Left renal cortex interstitium (tissue), 4 donors: ENCODE measurements around the gene CAMP. TPM values are rescaled to one million over a fixed set of nuclear protein-coding genes. Genes with fewer than 3 reads are reported as not detected.
"Not testable (repeated sequence)": the region's sequence is repeated elsewhere in the genome, so short reads cannot be mapped to it uniquely, and the experiment has no call there.

Experiments
- DNase-seq, 4 donors: peaks; one replicate each; pipeline ENCODE4 v3.0.0-alpha.2; 2013; ENCODE audit warnings: low read depth in 4 of 4, low spot score in 2 of 4, missing footprints in 1 of 4
- polyA plus RNA-seq, 4 donors: library from polyadenylated mRNA; unstranded; fragments of 120-200 nt; gene quantifications; one replicate each; pipeline ENCODE4 v1.2.1, GENCODE V29; 2013; ENCODE audit not compliant: insufficient read length in 4 of 4

Gene CAMP
- polyA plus RNA-seq, 4 donors, result 0.79 to 1.4 (median 1.2) TPM; not detected in 1

- DNase-seq, result not testable (repeated sequence)
Measured at GRCh38 chr3:48211776-48212175, 11.5 kb upstream of the CAMP start.

GRCh38 chr3:48214225-48214624 lies 9.1 kb upstream of the CAMP start:
- no peak for DNase-seq

GRCh38 chr3:48215019-48215418 lies 8.3 kb upstream of the CAMP start:
- no peak for DNase-seq

GRCh38 chr3:48215466-48215865 lies 7.8 kb upstream of the CAMP start:
- DNase-seq, result peak in 2 of 4 donors; percentile 22 to 56

- no peak for DNase-seq
Measured at GRCh38 chr3:48215876-48216275, 7.4 kb upstream of the CAMP start.

- no peak for DNase-seq
Measured at GRCh38 chr3:48217449-48217848, 5.8 kb upstream of the CAMP start.

GRCh38 chr3:48218537-48218936 lies 4.8 kb upstream of the CAMP start:
- no peak for DNase-seq

GRCh38 chr3:48219543-48219942 lies 3.8 kb upstream of the CAMP start:
- DNase-seq, result no peak

DNA sequence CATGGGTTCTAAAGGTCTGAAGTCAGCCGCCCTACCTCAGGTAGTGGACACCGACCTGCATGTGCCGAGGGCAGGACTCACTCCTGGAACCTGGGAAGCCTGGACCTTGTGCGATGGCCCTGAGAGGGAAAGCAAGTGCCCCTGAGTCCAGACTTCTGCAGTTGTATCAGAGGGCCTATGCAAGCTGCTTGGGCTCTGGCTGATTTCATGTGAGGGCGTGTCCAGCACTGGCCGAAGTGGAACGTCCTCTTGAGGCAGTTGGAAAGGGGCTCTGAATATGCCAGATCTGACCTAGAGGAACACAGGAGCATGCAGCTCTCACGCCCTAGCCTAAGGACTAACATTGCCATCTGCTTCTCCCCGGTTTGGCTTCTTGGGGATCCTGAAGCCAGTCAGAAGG lies 2.5 kb upstream of the CAMP start:
- DNase-seq, result no peak

GRCh38 chr3:48225587-48225986 lies 2.3 kb downstream of the CAMP start:
- DNase-seq, result no peak

DNA sequence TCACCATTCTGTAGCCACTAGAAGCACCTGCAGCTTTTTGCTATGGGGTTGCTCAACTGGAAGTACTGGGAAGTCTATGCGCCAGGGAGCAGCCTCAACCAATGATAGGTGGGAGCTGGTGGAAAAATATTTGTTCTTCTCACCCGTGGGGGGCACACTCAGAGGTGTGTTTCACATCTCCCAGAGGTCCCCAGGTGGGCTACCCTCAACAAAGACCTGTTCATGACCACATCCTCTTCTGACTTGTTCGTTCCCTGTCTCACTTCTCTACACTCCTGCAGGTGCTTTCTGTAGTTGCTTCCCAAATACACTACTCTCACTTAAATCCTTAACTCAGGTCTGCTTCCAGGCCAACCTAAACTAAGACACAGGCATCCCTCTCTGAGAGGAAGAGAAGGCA lies 3.6 kb downstream of the CAMP start:
- DNase-seq, result no peak

- no peak for DNase-seq
Measured at GRCh38 chr3:48232232-48232631, 8.9 kb downstream of the CAMP start.

- DNase-seq, result peak in 2 of 4 donors; percentile 36 to 59
Measured at GRCh38 chr3:48232734-48233133, 9.4 kb downstream of the CAMP start.

DNA sequence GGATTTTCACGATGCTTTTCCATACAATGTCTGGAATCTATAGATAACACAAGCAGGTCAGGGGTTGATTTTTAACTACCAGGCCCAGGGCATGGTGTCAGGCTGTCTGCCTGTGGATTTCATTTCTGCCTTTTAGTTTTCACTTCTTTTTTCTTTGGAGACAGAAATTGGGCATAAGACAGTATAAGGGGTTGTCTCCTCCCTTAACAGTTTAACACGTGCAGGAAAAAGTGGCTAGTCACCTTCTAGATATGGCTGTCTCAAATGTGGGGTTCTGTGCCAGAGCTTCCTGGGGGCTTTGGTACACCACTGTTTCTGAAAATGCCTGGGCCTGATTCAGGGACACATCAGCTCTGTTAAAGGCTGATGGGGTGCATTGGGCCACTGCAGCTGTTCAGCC lies 10.2 kb downstream of the CAMP start:
- no peak for DNase-seq

GRCh38 chr3:48236531-48236930 lies 13.2 kb downstream of the CAMP start:
- no peak for DNase-seq

DNA sequence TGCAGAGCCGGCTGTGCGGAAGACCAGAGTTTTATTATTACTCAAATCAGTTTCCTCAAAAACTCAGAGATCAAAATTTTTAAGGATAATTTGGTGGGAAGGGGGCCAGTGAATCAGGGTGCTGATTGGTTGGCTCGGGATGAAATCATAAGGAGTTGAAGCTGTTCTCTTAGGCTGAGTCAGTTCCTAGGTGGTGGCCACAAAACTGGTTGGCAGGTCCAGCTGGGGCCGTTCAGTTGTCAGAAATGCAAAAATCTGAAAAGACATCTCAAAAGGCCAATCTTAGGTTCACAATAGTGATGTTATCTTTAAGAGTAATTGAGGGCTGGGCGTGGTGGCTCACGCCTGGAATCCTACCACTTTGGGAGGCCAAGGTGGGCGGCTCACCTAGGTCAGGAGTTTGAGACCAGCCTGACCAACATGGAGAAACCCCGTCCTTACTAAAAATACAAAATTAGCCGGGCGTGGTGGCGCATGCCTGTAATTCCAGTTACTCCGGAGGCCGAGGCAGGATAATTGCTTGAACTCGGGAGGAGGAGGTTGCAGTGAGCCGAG lies 15.3 kb downstream of the CAMP start:
- DNase-seq, result no peak

DNA sequence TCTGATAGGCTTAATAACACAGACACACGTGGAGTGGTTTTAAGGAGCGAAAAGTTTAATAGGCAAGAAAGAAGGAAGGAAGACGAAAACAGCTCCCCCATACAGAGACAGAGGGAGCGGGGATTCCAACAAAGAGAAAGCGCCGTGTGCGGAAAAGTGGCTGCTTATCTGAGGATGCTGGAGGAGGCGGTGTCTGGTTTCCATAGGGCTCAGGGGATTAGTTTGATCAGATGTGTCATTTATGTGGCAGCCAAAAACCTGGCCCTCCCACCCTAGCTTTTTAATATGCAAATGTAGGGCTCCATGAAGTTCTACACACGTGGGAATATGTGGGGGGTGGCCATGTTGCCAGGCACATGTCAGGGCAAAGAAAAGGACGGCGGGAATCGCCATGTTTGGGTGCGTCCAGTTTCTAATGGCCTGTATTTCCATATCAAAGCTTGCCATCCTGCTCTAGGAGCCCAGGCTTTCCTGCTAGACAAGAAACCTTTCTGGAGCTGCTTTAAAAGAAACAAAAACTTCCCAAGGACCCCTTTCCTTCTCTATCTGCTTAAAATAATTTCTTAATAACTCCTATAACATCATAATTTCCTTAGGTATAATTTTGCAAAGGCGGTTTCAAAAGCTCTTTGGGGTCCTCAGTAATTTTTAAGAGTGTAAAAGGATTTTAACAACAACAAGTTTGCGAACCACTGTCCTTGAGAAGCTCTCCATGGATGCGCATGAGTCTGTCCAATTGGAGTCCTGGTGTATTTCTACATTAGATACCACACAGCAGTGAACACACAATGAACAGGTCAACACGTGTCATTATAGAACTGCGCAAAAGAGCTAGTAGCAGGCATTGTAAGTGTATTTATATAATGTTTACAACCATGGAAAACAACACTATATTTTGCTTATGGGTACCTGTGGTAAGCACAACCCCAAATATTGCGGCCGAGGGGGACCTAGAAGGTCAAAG lies 17.0 kb downstream of the CAMP start:
- no peak for DNase-seq

DNA sequence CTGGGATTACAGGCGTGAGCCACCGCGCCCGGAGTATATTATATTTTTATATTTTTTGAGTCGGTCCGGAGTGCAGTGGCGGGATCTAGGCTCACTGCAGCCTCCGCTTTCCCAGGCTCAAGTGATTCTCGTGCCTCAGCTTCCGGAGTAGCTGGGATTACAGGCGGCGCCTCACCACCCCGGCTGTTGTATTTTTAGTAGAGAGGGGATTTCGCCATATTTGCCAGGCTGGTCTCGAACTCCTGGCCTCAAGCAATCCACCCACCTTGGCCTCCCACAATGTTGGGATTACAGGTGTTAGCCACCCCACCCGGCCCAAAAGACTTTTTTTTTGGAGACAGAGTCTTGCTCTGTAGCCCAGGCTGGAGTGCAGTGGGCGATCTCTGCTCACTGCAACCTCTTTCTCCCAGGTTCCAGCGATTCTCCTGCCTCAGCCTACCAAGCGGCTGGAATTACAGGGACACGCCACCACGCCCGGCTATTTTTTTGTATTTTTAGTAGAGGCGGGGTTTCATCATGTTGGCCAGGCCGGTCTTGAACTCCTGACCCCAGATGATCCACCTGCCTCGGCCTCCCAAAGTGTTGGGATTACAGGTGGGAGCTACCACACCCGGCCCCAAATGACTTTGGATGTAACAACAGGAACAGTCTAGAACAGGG lies 18.6 kb downstream of the CAMP start:
- DNase-seq, result no peak

DNA sequence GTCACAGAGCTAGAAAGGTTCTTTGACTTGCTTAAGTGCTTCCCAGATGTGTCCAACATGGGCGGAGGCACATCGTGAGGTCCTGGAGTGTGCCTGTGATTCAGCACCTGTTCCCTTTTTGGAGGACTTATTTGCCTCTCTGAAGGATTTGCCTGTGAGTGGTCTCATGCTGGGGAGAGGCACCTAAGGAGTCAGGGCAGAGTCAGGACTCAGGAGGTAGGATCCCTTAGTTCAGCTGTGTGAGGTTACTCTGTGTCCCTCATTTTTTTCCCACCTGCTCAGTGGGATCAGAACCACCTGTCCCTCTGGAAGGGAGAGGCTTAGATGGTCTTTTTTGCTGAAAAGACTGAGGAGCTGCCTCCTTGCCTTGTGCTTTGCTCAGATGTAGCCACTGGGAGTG lies 20.6 kb downstream of the CAMP start:
- no peak for DNase-seq

- no peak for DNase-seq
Measured at GRCh38 chr3:48244461-48244860, 21.2 kb downstream of the CAMP start.

GRCh38 chr3:48245136-48245535 lies 21.8 kb downstream of the CAMP start:
- no peak for DNase-seq

DNA sequence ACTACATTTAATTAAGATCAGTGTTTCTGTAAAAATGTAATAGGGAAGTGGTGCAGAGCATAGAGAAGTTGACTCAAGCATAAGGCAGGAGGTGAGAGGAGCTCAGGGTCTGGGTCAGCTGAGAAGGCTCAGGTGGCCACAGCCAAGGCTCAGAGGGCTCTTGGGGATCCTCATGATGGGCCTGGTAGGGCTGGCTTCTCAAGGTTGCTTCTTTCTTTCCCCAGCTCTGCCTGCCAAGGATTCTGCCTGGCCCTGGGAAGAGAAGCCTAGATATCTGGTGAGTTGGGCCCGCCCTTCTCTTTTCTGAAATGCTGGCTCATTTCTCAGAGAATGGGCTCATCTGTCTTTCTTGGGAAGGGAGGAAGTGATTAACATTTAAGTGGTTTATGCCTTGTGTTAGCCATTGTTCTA lies 24.1 kb downstream of the CAMP start:
- DNase-seq, result no peak
